CD14-positive monocyte (primary cell): ENCODE measurements around the gene RAB3GAP1. TPM values are rescaled to one million over a fixed set of nuclear protein-coding genes. Genes with fewer than 3 reads are reported as not detected.
"Not testable (repeated sequence)": the region's sequence is repeated elsewhere in the genome, so short reads cannot be mapped to it uniquely, and the experiment has no call there.

Experiments used
- DNase-seq, 3 donors: peaks; one replicate each; pipeline ENCODE4 v3.0.0-alpha.2; 2011 to 2022
- H2AFZ ChIP-seq: 2 replicates; pipeline ENCODE4 v1.6.0; 2012; ENCODE audit warnings: mild to moderate bottlenecking, low read depth, low read length, inconsistent platforms; ENCODE audit not compliant: insufficient read depth, poor library complexity, severe bottlenecking
- H3K27ac ChIP-seq, 2 donors: 1 replicate in 1 of 2; 2 replicates in 1 of 2; pipeline ENCODE4 v1.5.1; 2012 to 2013; ENCODE audit warnings: low read length in 2 of 2, control low read depth in 1 of 2, inconsistent platforms in 1 of 2, low read depth in 1 of 2, mild to moderate bottlenecking in 1 of 2
- H3K27me3 ChIP-seq, 2 donors: one replicate each; pipeline versions ENCODE4 v1.6.0 to v1.6.1; 2011 to 2013; ENCODE audit warnings: low read length in 2 of 2; ENCODE audit not compliant: control insufficient read depth in 2 of 2, insufficient read depth in 2 of 2
- H3K36me3 ChIP-seq, 2 donors: replicated peaks in 1 of 2; 1 replicate in 1 of 2; 2 replicates in 1 of 2; pipeline versions ENCODE4 v1.5.1 to v1.6.1; 2012 to 2013; ENCODE audit warnings: low read length in 2 of 2, control low read depth in 1 of 2, inconsistent platforms in 1 of 2, mild to moderate bottlenecking in 1 of 2; ENCODE audit not compliant: insufficient read depth in 2 of 2, control insufficient read depth in 1 of 2
- H3K4me1 ChIP-seq, 2 donors: 1 replicate in 1 of 2; 2 replicates in 1 of 2; pipeline versions ENCODE4 v1.5.1 to v1.6.1; 2012 to 2013; ENCODE audit warnings: low read length in 2 of 2, control low read depth in 1 of 2, inconsistent platforms in 1 of 2, mild to moderate bottlenecking in 1 of 2, moderate library complexity in 1 of 2; ENCODE audit not compliant: insufficient read depth in 2 of 2, control insufficient read depth in 1 of 2
- H3K4me2 ChIP-seq: replicated peaks from 2 replicates; pipeline ENCODE3; 2012; ENCODE audit warnings: low read length, moderate library complexity, mild to moderate bottlenecking; ENCODE audit not compliant: poor library complexity, severe bottlenecking; ENCODE audit errors: extremely low read depth
- H3K4me3 ChIP-seq, 3 experiments: fragments of 200-600 bp in 1 of 3; sonication (generic) in 1 of 3; replicated peaks in 1 of 3; 1 replicate in 2 of 3; 2 replicates in 1 of 3; pipeline ENCODE4 v1.5.1; 2011 to 2013; ENCODE audit warnings: low read length in 3 of 3, mild to moderate bottlenecking in 3 of 3, control low read depth in 2 of 3, low read depth in 2 of 3, inconsistent platforms in 1 of 3, moderate library complexity in 1 of 3
- H3K79me2 ChIP-seq: 2 replicates; pipeline ENCODE4 v1.6.0; 2012; ENCODE audit warnings: mild to moderate bottlenecking, control low read depth, inconsistent platforms, low read length, moderate library complexity; ENCODE audit not compliant: insufficient read depth
- H3K9ac ChIP-seq: 2 replicates; pipeline ENCODE4 v1.6.0; 2017; ENCODE audit warnings: low read length, mild to moderate bottlenecking; ENCODE audit not compliant: insufficient read depth, poor library complexity, severe bottlenecking
- H3K9me3 ChIP-seq, 2 donors: replicated peaks in 1 of 2; 1 replicate in 1 of 2; 2 replicates in 1 of 2; pipeline versions ENCODE4 v1.5.1 to v1.6.1; 2012 to 2013; ENCODE audit warnings: low read length in 2 of 2, control low read depth in 1 of 2; ENCODE audit not compliant: control insufficient read depth in 1 of 2, insufficient read depth in 1 of 2
- H4K20me1 ChIP-seq: 2 replicates; pipeline ENCODE4 v1.6.0; 2012; ENCODE audit warnings: mild to moderate bottlenecking, low read length, control low read depth, moderate library complexity; ENCODE audit not compliant: insufficient read depth
- H3K27ac Mint-ChIP-seq, 7 donors: one replicate each; pipeline ENCODE4 v1.8.0; 2020; ENCODE audit warnings: mild to moderate bottlenecking in 7 of 7, mixed read lengths in 7 of 7, moderate library complexity in 6 of 7, inconsistent platforms in 2 of 7
- H3K27me3 Mint-ChIP-seq, 3 donors: one replicate each; pipeline ENCODE4 v1.8.0; 2021 to 2022; ENCODE audit warnings: low read depth in 3 of 3, mild to moderate bottlenecking in 3 of 3, mixed read lengths in 3 of 3, moderate library complexity in 3 of 3, inconsistent platforms in 1 of 3
- H3K36me3 Mint-ChIP-seq, 2 donors: one replicate each; pipeline ENCODE4 v1.8.0; 2020; ENCODE audit warnings: mixed read lengths in 2 of 2, inconsistent platforms in 1 of 2, mild to moderate bottlenecking in 1 of 2
- H3K4me1 Mint-ChIP-seq: one replicate; pipeline ENCODE4 v1.8.0; 2020; ENCODE audit warnings: mild to moderate bottlenecking, mixed read lengths
- H3K4me3 Mint-ChIP-seq, 2 donors: one replicate each; pipeline ENCODE4 v1.8.0; 2020; ENCODE audit warnings: mild to moderate bottlenecking in 2 of 2, mixed read lengths in 2 of 2, moderate library complexity in 1 of 2
- H3K9me3 Mint-ChIP-seq, 7 donors: one replicate each; pipeline ENCODE4 v1.8.0; 2020 to 2022; ENCODE audit warnings: mixed read lengths in 7 of 7, mild to moderate bottlenecking in 6 of 7, moderate library complexity in 6 of 7, inconsistent platforms in 2 of 7
- WGBS: methylation state at CpG from one replicate; pipeline ENCODE4 v1.1.5; 2013; ENCODE audit warnings: missing lambda C conversion rate; ENCODE audit not compliant: insufficient coverage; 5-methylcytosine and 5-hydroxymethylcytosine counted together
- intact Hi-C, 2 donors: fragments of 100-400 bp; cut with micrococcal nuclease; formaldehyde crosslinking; loops; one replicate each; pipeline versions ENCODE4 v1.15.0 to v1.15.1; 2023
- polyA plus RNA-seq, 3 donors: library from polyadenylated mRNA; depleted of rRNA in 1 of 3; unstranded in 2 of 3; stranded (reverse) in 1 of 3; fragments of 300-500 nt in 2 of 3; fragments of >200 nt in 1 of 3; fragmentation: Illumina TruSeq in 2 of 3; gene quantifications; 1 replicate in 2 of 3; 2 replicates in 1 of 3; pipeline ENCODE4 v1.2.3, GENCODE V29; 2012 to 2021
- TF ChIP-seq, protein P1 (sequence below): fragments of 200-600 bp; IDR thresholded peaks from one replicate; pipeline ENCODE4 v1.8.0; 2022; ENCODE audit warnings: antibody characterized with exemption, mild to moderate bottlenecking

The RAB3GAP1 gene
- polyA plus RNA-seq, 3 donors = 8.0 to 17.4 (median 11.3) TPM

DNA sequence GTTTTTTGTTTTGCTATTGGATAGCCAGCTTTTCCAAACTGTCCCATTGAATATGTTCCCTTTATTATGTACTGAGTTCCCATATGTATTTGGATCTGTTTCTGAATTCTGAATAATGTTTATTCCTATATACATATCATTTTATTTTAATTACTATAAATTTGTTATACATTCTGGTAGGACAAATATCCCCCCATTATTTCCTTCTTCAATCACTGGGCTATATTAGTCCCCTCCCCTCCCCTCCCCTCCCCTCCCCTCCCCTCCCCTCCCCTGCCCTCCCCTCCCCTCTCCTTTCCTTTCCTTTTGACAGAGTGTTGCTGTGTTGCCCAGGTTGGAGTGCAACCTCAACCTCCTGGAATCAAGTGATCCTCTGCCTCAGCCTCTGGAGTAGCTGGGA is 26.3 kb downstream of the RAB3GAP1 start:
- H4K20me1 ChIP-seq = peaks cover 5% of the 10 kb centered on the region
- H3K4me2 ChIP-seq = no peak overlapping the region
- TF ChIP-seq, protein P1, sequence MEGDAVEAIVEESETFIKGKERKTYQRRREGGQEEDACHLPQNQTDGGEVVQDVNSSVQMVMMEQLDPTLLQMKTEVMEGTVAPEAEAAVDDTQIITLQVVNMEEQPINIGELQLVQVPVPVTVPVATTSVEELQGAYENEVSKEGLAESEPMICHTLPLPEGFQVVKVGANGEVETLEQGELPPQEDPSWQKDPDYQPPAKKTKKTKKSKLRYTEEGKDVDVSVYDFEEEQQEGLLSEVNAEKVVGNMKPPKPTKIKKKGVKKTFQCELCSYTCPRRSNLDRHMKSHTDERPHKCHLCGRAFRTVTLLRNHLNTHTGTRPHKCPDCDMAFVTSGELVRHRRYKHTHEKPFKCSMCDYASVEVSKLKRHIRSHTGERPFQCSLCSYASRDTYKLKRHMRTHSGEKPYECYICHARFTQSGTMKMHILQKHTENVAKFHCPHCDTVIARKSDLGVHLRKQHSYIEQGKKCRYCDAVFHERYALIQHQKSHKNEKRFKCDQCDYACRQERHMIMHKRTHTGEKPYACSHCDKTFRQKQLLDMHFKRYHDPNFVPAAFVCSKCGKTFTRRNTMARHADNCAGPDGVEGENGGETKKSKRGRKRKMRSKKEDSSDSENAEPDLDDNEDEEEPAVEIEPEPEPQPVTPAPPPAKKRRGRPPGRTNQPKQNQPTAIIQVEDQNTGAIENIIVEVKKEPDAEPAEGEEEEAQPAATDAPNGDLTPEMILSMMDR = no peak
- H3K4me1 ChIP-seq = no peaks in the 10 kb centered on the region
- no peaks in the 10 kb centered on the region for H3K27me3 ChIP-seq
- H3K27ac ChIP-seq = no peak overlapping the region
- peaks cover 25% of the 10 kb centered on the region for H3K79me2 ChIP-seq
- Mint-ChIP-seq H3K27me3 (peaks cover 0 to 2% (median 0%) of the 10 kb centered on the region in 3 donors), H3K27ac (no peak overlapping the region), H3K4me1 (no peaks in the 10 kb centered on the region), H3K9me3 (peaks cover 13 to 27% (median 20%) of the 10 kb centered on the region in 7 donors), H3K4me3 (no peak overlapping the region), H3K36me3 (peaks cover 36 to 59% of the 10 kb centered on the region in 2 donors)
- peaks cover 0 to 35% of the 10 kb centered on the region in 2 donors for H3K36me3 ChIP-seq
- DNase-seq = no peak
- no peak overlapping the region for H2AFZ ChIP-seq
- intact Hi-C loops = no loop called here
- no peak overlapping the region for H3K4me3 ChIP-seq
- H3K9ac ChIP-seq = no peak overlapping the region
- peaks cover 16 to 19% of the 10 kb centered on the region in 2 donors for H3K9me3 ChIP-seq

DNA sequence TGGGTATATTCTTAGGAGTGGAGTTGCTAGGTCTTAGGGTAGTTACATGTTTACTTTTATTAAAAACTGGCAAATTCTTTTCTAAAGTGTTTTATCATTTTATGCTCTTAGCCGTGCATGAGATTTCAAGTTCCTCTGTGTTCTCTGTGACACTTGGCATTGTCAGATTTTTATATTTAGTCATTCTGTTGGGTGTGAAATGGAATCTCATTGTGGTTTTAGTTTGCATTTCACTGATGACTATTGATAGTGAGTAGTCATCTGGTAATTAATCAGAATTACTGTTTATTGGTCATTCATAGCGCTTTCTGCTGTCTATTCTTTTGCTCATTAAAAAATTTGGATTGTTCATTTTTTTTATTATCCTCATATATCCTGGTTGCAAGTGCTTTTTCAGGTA is 34.1 kb downstream of the RAB3GAP1 start:
- Histone ChIP-seq H3K27me3 (no peaks in the 10 kb centered on the region), H4K20me1 (peaks cover 14% of the 10 kb centered on the region), H3K27ac (no peak overlapping the region), H3K4me2 (no peak overlapping the region), H3K9ac (no peak overlapping the region), H2AFZ (no peak overlapping the region), H3K4me3 (no peak overlapping the region), H3K9me3 (peaks cover 0 to 3% of the 10 kb centered on the region in 2 donors), H3K36me3 (peaks cover 2 to 47% of the 10 kb centered on the region in 2 donors), H3K4me1 (no peaks in the 10 kb centered on the region), H3K79me2 (peaks cover 14% of the 10 kb centered on the region)
- Mint-ChIP-seq H3K27me3 (peaks cover 0 to 2% (median 2%) of the 10 kb centered on the region in 3 donors), H3K4me1 (peaks cover 11% of the 10 kb centered on the region), H3K36me3 (peaks cover 24 to 46% of the 10 kb centered on the region in 2 donors), H3K4me3 (no peak overlapping the region), H3K27ac (no peak overlapping the region), H3K9me3 (peaks cover 4 to 15% (median 7%) of the 10 kb centered on the region in 7 donors)
- DNase-seq = no peak
- WGBS = no CpG with 5 or more reads among the region's 2 CpGs
- intact Hi-C loops = no loop called here
- TF ChIP-seq, protein P1 = no peak

DNA sequence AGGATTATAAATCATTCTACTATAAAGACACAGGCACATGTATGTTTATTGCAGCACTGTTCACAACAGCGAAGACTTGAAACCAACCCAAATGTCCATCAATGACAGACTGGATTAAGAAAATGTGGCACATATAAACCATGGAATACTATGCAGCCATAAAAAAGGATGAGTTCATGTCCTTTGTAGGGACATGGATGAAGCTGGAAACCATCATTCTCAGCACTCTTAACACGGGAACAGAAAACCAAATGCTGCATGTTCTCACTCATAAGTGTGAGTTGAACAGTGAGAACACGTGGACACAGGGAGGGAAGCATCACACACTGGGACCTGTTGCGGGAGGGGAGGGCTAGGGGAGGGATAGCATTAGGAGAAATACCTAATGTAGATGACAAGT is 37.5 kb downstream of the RAB3GAP1 start:
- H3K36me3 ChIP-seq = peaks cover 25 to 61% of the 10 kb centered on the region in 2 donors
- H3K9ac ChIP-seq, H2AFZ ChIP-seq, H3K9me3 Mint-ChIP-seq, H3K27me3 ChIP-seq, H3K4me3 ChIP-seq, intact Hi-C loops, DNase-seq, H3K27me3 Mint-ChIP-seq, H3K27ac ChIP-seq, H3K4me2 ChIP-seq, H3K9me3 ChIP-seq, H3K4me1 ChIP-seq, H3K79me2 ChIP-seq, H3K4me3 Mint-ChIP-seq: not testable (repeated sequence)
- H3K36me3 Mint-ChIP-seq = peaks cover 40 to 57% of the 10 kb centered on the region in 2 donors
- 100% methylated on average over 2 of the region's 4 CpGs for WGBS
- peaks cover 11% of the 10 kb centered on the region for H3K4me1 Mint-ChIP-seq
- peaks cover 14% of the 10 kb centered on the region for H4K20me1 ChIP-seq
- H3K27ac Mint-ChIP-seq = peak overlapping the region in 1 of 7 donors; percentile 45
